ENCODE results near the gene SLC5A3. TPM values are rescaled to one million over a fixed set of nuclear protein-coding genes. Genes with fewer than 3 reads are reported as not detected.

Gene SLC5A3
- total RNA-seq, 1 experiment from 2014 or later, result 8.4 TPM

- no peak for DNase-seq (ENCODE audit: low read depth)
These were observed 27.0 kb downstream of the SLC5A3 start for GRCh38 chr21:34100337-34100736.

- DNase-seq (ENCODE audit: low read depth), result no peak
These were observed 27.4 kb downstream of the SLC5A3 start for GRCh38 chr21:34100790-34101189.

GRCh38 chr21:34105947-34106541 is 32.7 kb downstream of the SLC5A3 start:
- DNase-seq (ENCODE audit: low read depth), result no peak

GRCh38 chr21:34107606-34108005 is 34.2 kb downstream of the SLC5A3 start:
- DNase-seq (ENCODE audit: low read depth), result no peak

- DNase-seq (ENCODE audit: low read depth), result no peak
These were observed 35.7 kb downstream of the SLC5A3 start for GRCh38 chr21:34109075-34109474.

DNA sequence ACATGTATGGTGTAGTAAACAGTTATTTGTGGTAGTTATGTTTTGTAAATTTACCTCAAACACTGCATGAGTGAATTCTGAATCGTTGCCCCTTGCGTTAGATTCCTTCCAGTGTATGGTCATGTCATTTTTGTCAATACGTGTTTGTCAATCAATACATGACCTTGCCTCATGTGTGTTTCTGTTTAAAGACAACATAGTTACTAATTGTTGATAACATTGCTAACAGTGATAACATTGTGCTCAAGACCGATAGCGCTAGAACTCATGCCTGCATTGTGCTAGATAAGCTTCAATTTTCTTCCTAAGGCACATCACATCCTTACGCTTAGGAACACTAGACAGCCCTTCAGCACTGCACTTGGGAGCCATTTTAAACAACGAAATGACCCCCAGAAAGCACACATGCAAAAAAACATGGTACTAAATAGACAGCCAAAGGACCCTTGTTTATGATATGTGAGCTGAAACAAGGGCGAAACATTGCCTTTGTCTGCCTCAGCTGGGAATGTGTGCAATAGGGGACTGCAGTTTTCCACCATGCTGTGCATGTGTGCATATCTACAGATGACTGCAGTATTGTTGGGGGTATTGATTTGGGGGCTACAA is 37.3 kb downstream of the SLC5A3 start:
- DNase-seq (ENCODE audit: low read depth), result no peak

DNA sequence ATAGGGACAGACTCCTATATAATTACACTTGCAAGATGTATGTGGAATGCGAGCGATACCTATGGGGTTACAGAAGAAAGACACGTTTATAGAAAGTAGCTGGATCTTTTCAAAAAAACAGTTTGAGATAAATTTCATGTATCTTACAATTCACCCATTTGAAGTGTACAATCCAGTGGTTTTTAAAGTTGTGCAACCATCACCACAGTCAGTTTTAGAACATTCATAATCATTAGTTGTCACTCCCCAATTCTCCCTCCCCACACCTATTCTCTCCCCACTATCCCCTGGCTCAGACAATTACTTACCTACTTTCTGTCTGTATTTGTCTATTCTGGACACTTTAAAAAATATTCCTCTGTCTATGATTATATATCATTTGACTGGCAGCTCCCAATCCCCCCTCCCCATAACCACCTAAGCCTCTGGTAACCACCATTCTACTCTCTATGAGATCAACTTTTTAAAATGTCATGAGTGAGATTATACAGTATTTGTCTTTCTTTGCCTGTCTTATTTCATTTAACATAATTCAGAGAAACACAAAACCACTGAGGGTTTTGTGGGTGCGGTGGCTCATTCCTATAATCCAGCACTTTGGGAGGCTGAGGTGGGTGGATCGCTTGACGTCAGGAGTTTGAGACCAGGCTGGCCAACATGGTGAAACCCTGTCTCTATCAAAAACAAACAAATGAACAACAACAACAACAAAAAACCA is 39.1 kb downstream of the SLC5A3 start:
- DNase-seq (ENCODE audit: low read depth), result no peak

DNA sequence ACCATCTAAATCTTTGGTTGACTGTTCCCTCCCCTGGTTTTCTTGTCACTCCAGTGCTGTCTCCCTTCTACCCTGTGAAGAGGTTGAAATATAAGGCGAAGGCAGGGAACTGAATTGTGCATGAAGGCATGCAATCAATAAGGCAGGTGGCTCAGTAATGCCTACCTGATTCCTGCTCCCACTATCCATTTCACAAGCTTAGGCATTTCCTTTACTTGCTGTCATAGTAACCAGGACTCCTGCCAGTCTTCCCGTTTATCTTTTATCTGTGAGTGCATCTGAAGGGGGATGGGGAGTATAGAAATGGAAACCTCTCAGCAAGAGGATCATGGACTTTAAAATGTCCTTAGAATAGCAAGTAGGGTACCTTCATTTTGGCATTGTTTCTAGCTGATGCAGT is 40.5 kb downstream of the SLC5A3 start:
- no peak for DNase-seq (ENCODE audit: low read depth)

DNA sequence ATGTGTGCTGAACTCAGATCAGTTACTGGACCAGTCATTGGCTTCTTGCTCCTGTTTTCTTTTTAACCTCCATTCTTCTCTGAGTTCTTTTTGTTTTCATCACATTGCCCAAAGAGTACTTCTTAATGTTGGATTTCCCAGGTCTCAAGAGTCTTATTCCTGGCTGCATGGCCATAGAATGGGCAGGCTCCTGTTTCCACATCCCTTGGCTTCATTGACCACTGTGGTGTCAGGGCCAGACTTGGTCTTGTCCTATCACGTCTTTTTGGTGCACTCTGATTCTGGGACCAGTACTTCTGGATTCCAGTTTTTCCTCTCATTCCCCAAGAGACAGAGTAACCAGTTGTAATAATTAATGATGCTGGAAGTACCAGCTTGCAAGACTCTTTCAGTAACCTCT is 41.8 kb downstream of the SLC5A3 start:
- DNase-seq (ENCODE audit: low read depth), result no peak

DNA sequence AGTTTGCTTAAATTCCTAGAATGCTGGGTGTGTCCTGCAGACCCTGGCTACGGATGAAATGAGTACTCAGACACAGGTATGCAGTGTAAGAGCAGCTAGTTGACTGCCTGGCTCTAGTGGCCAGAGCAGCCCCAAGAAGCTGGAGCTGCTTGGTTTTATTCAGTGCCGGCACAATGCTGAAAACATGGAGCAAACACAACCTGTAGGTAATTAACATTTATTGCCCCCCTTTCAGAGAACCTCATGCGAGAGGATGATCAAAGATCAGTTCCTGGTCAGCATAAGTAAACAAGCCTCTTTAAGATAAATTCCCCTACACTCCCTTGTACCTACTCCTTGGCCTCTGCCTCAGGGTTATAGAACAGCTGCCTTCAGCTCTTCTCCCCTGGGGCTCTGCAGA is 43.2 kb downstream of the SLC5A3 start:
- no peak for DNase-seq (ENCODE audit: low read depth)

DNA sequence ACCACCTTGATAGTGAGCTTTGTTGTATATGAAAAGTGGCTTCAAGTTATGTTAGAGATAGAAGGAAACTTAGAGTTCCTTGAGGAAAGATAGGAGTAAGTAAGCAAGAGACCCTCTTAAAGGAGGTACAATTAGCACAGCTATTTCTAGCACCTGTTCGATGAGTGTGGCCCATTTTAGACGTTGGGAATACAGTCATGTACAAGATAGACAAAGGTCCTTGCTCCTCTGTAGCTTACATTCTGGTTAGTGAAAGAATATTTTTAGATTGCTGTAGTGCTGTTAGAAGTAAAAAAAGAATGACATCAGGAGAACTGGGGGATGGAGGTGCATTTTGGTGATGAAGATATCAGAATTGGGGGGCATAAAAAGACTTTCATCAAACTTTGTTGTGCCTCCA is 47.5 kb downstream of the SLC5A3 start:
- DNase-seq (ENCODE audit: low read depth), result no peak

- no peak for DNase-seq (ENCODE audit: low read depth)
These were observed 48.7 kb downstream of the SLC5A3 start for GRCh38 chr21:34122047-34122446.

Other genes starting within 250 kb of the SLC5A3 start
- gene ATP5PO, start 157.8 kb upstream of the SLC5A3 start, total RNA-seq (2014; rRNA removed; shearing (Covaris generic)), result 198 and 209 TPM in 2 replicates
- gene MRPS6, start within 50 bp of the SLC5A3 start, total RNA-seq (2014; rRNA removed; shearing (Covaris generic)), result 20.1 and 21.1 TPM in 2 replicates